ENCODE data around the gene ZNF280B.

- TF ChIP-seq CTCF (IDR thresholded peaks at IDR 0.05; ENCODE audit: low read length) (no peak), EZH2 (IDR thresholded peaks at IDR 0.05; ENCODE audit: borderline replicate concordance, low read length) (no peak)
Observed at GRCh38 chr22:22478470-22478869, 30.1 kb downstream of the ZNF280B start.

Data from OCI-LY1 (cell line).